Ishikawa (cell line): Measurements from ENCODE around the gene FLT1.

Source experiments
- CEBPB ChIP-seq: IDR thresholded peaks from 2 replicates; pipeline ENCODE4 v1.6.1; 2012
- CREB1 ChIP-seq: IDR thresholded peaks from 2 replicates; pipeline ENCODE4 v1.6.1; 2012; ENCODE audit warnings: low read depth
- EGR1 ChIP-seq: IDR thresholded peaks from 2 replicates; pipeline ENCODE4 v1.6.1; 2012
- EP300 ChIP-seq: IDR thresholded peaks from 2 replicates; pipeline ENCODE4 v1.6.1; 2012; ENCODE audit warnings: borderline replicate concordance
- FOXM1 ChIP-seq: IDR thresholded peaks from 2 replicates; pipeline ENCODE4 v1.6.1; 2012; ENCODE audit warnings: low read depth, borderline replicate concordance
- NFIC ChIP-seq: IDR thresholded peaks from 2 replicates; pipeline ENCODE4 v1.6.1; 2012
- RAD21 ChIP-seq: IDR thresholded peaks from 2 replicates; pipeline ENCODE4 v1.6.1; 2012; ENCODE audit warnings: low read depth
- TAF1 ChIP-seq: IDR thresholded peaks from 2 replicates; pipeline ENCODE4 v1.6.1; 2012; ENCODE audit warnings: low read depth, mild to moderate bottlenecking
- TCF12 ChIP-seq: IDR thresholded peaks from 2 replicates; pipeline ENCODE4 v1.6.1; 2012; ENCODE audit warnings: low read depth
- TEAD4 ChIP-seq: IDR thresholded peaks from 2 replicates; pipeline ENCODE4 v1.6.1; 2012
- YY1 ChIP-seq: IDR thresholded peaks from 2 replicates; pipeline ENCODE4 v1.6.1; 2012; ENCODE audit warnings: low read depth
- ZBTB7A ChIP-seq: IDR thresholded peaks from 2 replicates; pipeline ENCODE4 v1.6.1; 2012; ENCODE audit warnings: low read depth
- TF ChIP-seq, protein P1 (sequence below): IDR thresholded peaks from 2 replicates; pipeline ENCODE4 v1.6.1; 2012
- TF ChIP-seq, protein P2 (sequence below): IDR thresholded peaks from 2 replicates; pipeline ENCODE4 v1.6.1; 2012; ENCODE audit warnings: low read depth, mild to moderate bottlenecking
- TF ChIP-seq, protein P3 (sequence below): IDR thresholded peaks from 2 replicates; pipeline ENCODE4 v1.6.1; 2012

The FLT1 gene

DNA sequence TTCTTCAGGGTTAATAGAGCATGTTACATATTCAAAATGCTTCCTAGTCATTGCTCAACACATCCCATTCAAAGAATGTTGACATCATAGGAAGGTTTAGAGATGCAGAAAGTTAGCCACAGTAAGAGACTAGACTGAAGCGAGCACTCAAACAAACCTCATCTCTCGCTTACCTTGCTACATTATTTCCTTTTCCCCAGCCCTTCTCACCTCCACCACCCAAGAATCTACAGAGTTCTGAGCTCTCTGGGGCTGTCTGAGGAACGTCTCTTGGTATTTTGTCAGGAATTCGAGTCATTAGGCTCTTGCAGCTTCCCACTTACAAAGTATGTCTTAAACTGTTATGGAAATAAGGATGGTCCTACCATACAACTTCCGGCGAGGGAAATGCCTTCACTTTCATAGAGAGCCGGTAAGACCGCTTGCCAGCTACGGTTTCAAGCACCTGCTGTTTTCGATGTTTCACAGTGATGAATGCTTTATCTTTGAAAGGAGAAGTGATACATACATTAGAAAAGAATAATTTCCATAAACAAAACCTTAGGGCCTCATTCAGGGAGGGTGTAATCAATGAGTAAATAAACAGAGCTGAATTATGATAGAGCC, 65.1 kb downstream of the FLT1 start:
- no peak for TF ChIP-seq TAF1
- TF ChIP-seq, protein P1, sequence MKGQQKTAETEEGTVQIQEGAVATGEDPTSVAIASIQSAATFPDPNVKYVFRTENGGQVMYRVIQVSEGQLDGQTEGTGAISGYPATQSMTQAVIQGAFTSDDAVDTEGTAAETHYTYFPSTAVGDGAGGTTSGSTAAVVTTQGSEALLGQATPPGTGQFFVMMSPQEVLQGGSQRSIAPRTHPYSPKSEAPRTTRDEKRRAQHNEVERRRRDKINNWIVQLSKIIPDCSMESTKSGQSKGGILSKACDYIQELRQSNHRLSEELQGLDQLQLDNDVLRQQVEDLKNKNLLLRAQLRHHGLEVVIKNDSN = no peak
- no peak for TF ChIP-seq EGR1
- TF ChIP-seq CREB1 = no peak
- TF ChIP-seq CEBPB = no peak

DNA sequence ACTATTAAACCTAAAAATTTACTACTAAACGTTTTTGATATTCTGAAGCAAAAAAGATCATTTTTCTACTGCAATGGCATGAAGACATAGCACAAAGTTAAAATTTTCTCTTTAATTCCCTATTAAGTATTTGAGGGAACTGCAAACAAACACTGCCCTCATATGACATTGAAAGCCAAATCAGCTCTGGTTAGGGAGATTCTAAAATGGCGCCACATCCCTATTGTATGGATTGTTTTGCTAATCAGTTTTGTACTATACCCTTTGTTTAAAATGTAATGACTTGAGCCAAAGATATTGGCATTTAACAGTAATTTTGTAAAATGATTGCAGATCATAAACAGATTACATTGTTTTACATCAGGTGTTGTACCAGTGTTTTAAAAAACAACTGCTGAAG, 65.8 kb downstream of the FLT1 start:
- TF ChIP-seq TCF12 (no peak), RAD21 (no peak), TEAD4 (no peak), YY1 (no peak), EGR1 (no peak), ZBTB7A (no peak)
- TF ChIP-seq, protein P2, sequence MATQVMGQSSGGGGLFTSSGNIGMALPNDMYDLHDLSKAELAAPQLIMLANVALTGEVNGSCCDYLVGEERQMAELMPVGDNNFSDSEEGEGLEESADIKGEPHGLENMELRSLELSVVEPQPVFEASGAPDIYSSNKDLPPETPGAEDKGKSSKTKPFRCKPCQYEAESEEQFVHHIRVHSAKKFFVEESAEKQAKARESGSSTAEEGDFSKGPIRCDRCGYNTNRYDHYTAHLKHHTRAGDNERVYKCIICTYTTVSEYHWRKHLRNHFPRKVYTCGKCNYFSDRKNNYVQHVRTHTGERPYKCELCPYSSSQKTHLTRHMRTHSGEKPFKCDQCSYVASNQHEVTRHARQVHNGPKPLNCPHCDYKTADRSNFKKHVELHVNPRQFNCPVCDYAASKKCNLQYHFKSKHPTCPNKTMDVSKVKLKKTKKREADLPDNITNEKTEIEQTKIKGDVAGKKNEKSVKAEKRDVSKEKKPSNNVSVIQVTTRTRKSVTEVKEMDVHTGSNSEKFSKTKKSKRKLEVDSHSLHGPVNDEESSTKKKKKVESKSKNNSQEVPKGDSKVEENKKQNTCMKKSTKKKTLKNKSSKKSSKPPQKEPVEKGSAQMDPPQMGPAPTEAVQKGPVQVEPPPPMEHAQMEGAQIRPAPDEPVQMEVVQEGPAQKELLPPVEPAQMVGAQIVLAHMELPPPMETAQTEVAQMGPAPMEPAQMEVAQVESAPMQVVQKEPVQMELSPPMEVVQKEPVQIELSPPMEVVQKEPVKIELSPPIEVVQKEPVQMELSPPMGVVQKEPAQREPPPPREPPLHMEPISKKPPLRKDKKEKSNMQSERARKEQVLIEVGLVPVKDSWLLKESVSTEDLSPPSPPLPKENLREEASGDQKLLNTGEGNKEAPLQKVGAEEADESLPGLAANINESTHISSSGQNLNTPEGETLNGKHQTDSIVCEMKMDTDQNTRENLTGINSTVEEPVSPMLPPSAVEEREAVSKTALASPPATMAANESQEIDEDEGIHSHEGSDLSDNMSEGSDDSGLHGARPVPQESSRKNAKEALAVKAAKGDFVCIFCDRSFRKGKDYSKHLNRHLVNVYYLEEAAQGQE = no peak
- TF ChIP-seq, protein P1 = no peak
- TF ChIP-seq, protein P3, sequence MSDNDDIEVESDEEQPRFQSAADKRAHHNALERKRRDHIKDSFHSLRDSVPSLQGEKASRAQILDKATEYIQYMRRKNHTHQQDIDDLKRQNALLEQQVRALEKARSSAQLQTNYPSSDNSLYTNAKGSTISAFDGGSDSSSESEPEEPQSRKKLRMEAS = no peak

DNA sequence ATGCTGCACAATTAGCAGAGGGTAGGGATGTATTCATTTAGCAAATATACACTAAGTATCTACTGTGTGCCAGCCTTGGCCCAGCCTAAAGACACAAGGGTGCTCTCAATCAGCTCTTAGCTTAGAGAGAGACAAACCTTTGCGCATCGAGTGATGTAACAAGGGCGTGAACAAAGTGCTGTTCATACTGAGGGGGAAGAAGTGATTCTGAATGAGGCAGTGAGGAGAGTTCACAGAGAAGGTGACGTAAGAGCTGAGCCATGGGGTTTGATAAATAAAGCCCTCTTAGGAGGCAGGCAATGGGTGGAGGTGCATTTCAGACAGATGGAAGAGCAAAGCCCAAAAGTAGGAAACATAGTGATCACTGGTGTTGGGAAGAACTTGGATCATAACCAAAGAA, 68.5 kb downstream of the FLT1 start:
- TF ChIP-seq EP300 = no peak
- no peak for TF ChIP-seq NFIC
- TF ChIP-seq, protein P3 = no peak
- no peak for TF ChIP-seq RAD21
- TF ChIP-seq, protein P2 = no peak
- no peak for TF ChIP-seq YY1
- TF ChIP-seq TEAD4 = no peak
- TF ChIP-seq, protein P1 = no peak
- TF ChIP-seq CREB1 = no peak
- TF ChIP-seq EGR1 = no peak
- no peak for TF ChIP-seq CEBPB
- TF ChIP-seq ZBTB7A = no peak
- no peak for TF ChIP-seq FOXM1
- no peak for TF ChIP-seq TAF1
- TF ChIP-seq TCF12 = no peak

DNA sequence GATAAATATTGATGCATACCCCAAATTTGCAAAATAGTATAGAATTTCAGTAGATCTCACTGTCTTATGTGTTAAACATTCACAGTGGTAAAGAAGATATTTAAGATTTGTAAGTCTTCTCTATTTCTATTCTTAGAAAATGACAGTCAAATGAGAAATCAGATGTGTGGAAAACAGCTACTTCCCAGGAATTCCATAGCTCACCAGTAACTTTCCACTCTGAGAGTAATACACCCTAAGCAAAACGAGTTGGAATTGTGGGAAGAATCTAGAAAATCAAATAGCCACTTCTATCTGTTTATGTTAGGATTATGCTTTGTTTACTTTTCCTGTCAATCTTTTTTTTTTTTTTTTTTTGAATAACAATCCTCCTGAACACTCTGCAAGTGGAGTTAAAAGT, 69.1 kb downstream of the FLT1 start:
- TF ChIP-seq YY1 (no peak), EP300 (no peak), ZBTB7A (no peak), NFIC (no peak), RAD21 (no peak), TEAD4 (no peak), EGR1 (no peak)
- TF ChIP-seq, protein P3 = no peak
- TF ChIP-seq, protein P1 = no peak

DNA sequence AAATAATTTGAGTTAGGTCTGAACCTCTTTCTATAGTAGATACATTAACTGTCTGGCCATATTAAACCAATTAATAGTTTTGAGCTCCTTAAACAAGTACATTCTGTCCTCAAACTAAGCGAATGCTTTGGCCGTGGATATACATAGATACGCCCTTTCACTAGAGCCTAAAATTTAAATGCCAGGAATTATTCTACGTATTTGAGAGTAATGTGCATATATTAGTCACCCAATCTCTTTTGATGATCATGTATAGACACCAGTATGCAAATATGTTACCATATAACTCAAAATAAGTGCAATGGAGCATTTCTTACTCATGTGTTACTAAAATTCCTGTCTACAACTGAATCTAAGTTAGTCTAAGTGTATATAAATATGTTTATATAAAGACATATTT, 70.4 kb downstream of the FLT1 start:
- TF ChIP-seq, protein P1 = no peak
- TF ChIP-seq CEBPB = no peak
- TF ChIP-seq, protein P3 = no peak
- no peak for TF ChIP-seq EGR1
- TF ChIP-seq NFIC = no peak
- TF ChIP-seq RAD21 = no peak
- TF ChIP-seq TAF1 = no peak
- no peak for TF ChIP-seq FOXM1
- no peak for TF ChIP-seq CREB1
- no peak for TF ChIP-seq TEAD4
- TF ChIP-seq ZBTB7A = no peak
- no peak for TF ChIP-seq TCF12
- TF ChIP-seq, protein P2 = no peak
- TF ChIP-seq EP300 = no peak
- no peak for TF ChIP-seq YY1
